Activated CD4-positive, alpha-beta T cell treated with anti-CD3 and anti-CD28 coated beads for 48 hours (primary cell): ENCODE data around the gene ZNF136.
A peak's percentile ranks its signal among the peaks of the same experiment; 100 is the strongest.

ENCODE experiments used
- DNase-seq: peaks from one replicate; pipeline ENCODE4 v3.0.0-alpha.2; 2020

Gene ZNF136

DNA sequence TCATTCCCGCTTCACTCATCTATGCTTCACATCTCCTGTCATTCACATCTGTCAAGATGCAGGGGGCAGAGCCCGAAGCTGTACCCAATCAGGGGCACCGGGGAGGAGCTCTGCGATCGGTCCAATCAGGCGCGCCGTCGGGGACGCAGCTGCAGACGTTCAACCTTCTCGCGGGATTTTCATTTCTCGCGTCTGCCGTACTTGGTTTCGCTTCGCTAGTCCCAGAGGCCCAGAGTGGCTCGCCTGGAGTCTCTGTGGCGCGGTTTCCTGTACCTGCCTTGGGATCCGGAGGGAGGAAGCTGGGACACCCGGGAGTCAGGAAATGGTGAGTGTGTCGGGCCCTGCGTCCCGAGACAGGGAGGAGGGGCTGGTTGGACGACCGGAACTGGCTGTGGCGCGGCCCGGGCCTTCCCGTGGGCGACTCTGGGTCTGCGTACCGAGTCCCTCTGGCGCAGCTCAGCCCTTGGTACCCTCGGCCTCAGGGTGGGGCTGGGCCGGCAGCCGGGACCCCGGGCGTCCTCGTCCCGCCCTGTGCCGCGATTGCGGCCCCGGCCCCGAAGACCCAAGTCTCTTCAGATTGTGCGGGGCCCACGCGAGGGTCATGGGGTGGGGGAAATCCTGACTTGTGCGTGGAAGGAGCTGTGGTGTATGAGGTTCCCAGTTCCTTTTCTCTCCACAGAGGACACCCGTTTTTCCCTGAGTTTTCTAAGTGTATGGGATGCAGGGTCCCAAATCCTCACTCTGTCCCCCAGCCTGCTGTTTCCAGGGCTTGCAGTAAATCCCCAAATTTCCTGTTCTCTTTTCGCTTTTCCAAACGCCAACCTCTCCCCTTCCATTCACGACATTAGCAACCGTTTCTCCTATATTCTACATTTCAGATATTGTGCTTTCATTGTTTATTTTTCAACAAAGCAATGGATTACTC, at the start of gene ZNF136:
ZNF136 (plus strand) TSS at position 215 of the 925 bp plus-strand sequence; CDS start at position 323, 108 bp downstream.
- DNase-seq = peak; percentile 96

GRCh38 chr19:12113121-12113520, 49.8 kb upstream of the ZNF136 start:
- DNase-seq = no peak

- no peak for DNase-seq
These were observed 45.5 kb upstream of the ZNF136 start for GRCh38 chr19:12117201-12117970.

DNA sequence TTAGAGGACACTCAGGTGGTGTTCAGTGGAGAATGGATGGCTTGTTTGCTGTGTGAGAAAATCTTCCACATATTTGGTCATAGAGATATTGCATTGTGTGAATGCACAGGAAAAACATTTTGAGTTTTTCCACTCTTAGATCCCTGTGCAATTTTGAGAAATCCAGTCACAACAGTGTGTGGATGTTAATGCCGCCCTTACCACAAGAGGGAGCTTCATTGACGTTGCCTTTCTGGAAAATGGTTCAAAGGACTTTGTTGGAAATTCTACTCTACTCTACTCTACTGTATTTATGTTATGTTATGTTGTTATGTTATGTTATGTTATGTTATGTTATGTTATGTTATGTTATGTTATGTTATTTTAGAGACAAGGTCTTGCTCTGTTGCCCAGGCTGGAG, 36.2 kb upstream of the ZNF136 start:
- DNase-seq = peak; percentile 15

- DNase-seq = no peak
These were observed 29.8 kb upstream of the ZNF136 start for GRCh38 chr19:12133069-12133468.

GRCh38 chr19:12137221-12137940, 25.5 kb upstream of the ZNF136 start:
- DNase-seq = peak; percentile 36

- no peak for DNase-seq
These were observed 23.6 kb upstream of the ZNF136 start for GRCh38 chr19:12139269-12139668.

DNA sequence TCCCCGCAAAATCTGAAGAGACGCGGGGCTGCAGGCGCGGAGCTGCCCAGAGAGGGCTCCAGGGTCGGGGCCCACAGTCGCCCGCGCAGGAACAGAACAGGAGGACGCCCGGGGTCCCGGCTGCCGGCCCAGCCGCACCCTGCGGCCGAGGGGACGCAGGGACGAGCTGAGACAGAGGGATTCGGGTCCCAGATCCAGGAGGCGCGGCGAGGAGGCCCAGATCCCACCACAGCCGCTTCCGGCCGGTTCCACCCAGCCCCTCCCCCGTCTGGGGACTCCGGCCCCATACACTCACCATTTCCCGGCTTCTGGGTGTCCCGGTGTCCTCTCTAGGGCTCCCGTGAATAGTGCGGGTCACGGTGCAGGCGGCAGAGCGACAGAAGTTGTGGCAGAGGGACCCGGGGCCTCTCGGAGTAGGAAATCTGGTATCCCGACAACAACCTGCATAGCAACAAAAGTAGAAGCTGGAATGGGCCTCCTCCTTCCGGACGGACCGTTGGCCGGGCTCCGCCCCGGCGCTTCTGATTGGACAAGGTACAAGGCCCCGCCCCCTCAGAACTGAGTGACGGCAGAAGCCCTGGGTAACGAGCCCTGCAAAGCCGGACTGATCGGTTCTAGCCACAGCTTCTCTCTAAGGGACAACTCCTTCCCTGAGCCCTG, 22.9 kb upstream of the ZNF136 start, which contains the start of gene ZNF20:
ZNF20 (minus strand) TSS at position 466 of the 660 bp plus-strand sequence; CDS start at position 298, 168 bp downstream.
- peak; percentile 95 for DNase-seq

DNA sequence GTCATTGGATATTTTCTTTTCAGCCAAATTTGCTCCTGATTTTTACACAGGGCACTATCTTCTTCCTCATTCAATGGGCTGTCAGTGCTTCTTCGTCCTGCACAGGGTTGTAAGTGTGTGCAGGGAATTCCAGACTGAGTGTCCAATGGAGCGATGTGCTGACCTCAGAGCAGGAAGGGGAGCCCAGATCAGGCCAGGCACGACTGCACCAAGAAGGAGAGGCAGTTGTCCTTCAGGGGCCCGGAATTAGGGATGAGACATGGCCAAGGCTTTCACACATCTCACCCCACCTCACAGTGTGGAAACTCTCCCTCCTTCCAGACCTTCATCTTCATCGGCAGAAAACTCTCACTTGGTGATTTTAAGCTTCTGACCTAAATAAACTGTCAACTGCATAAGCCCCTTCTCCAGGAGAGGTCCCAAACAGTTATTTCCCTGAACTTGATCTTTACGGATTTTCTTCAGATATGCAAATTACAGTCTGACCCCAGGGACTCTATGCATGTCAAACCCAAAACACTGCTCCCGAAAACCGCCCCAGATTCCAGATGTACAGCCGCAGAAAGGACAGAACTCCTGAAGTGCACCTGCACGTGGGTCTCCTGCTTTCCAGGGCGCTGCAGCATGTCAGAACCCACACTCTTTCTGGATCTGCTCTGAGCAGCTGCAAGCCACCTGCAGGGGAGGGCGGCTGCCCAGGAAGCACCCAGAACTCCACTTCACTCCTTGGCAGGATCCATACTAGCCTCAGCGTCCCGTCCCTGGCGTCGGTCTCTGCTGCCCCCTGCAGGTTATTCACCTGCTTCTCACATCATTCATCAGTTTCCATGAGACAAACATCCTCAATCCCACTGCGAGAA, 22.1 kb upstream of the ZNF136 start:
- peak; percentile 92 for DNase-seq

DNA sequence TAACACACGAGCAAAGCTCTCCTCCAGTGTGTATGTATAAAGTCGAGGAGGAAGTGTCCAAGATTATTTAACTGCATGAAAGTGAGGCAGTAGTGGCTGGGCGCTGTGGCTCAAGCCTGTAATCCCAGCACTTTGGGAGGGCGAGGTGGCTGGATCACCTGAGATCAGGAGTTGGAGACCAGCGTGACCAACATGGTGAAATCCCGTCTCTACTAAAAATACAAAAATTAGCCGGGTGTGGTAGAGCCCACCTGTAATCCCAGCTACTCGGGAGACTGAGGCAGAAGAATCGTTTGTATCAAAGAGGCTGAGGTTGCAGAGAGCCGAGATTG, 21.5 kb upstream of the ZNF136 start:
- DNase-seq = no peak

DNA sequence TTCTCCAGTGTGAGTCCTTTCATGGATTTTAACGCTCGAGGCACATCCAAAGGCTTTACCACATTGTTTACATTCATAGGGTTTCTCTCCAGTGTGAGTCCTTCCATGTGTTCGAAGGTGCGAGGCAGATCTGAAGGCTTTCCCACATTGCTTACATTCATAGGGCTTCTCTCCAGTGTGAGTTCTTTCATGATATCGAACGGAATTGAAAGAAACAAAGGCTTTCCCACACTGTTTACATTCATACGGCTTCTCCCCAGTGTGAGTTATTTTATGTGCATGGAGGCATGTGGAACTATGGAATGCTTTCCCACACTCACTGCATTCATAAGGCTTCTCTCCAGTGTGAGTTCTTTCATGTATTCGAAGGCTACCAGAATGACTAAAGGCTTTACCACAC, 17.5 kb upstream of the ZNF136 start:
- no peak for DNase-seq

DNA sequence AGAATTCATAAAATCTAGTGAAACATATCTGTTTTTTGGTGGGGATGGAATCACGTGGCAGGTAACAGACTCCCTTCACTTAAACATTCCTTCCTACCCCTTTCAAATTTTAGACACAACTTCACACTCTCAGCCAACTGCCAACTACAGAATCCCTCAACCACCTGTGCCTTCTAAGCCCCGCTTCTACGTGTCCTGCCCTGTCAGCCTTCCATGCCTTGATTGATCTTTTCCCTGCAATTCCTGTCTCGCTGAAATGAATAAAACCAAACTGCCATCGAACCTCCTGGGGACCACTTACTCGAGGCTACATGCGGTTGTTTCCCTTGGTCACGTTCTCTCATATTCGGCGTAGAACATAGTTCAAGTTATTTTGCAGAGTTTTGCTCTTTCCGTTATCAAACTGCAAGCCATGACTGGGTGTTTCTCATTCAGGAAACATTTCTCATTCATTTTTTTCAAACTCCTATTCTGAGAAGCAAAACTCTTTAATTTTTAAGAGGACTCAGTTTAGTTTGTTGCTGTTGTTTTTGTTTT, 7.5 kb upstream of the ZNF136 start:
- DNase-seq = no peak

DNA sequence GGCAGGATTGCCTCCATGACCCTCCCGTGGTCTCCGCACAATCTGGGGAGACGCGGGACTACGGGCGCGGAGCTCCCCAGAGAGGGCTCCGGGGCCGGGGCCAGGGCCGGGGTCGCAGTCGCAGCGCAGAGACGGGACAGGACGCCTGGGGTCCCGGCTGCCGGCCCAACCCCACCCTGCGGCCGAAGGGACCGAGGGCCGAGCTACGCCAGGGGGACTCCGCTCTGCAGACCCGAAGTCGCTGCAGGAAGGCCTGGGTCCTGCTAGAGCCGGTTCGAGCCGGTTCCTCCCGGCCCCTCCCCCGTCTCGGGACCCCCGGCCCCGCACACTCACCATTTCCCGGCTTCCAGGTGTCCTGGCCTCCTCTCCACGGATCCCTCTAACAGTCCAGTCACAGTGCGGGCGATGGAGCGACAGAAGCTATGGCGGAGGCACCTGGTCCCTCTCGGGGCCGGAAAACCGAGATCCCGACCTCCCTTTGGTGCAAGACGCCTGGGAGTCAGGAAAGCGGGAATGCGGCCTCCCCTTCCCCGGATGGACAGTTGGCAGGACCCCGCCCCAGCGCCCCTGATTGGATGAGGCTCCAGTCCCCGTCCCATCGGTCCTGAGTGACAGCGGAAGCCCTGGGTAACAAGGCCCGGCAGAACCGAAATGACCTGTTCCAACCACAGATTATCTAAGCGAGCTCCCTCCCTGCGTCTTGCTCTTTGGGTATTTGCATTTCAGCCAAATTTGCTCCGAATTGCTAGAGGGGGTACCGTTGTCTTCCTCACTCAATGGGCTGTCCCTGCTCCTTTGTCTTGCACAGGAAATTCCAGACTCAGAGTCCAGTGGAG, 6.5 kb upstream of the ZNF136 start, which contains the start of gene ZNF625:
ZNF625 (minus strand) TSS at position 512 of the 836 bp plus-strand sequence; CDS start at position 336, 176 bp downstream.
- peak; percentile 65 for DNase-seq

DNA sequence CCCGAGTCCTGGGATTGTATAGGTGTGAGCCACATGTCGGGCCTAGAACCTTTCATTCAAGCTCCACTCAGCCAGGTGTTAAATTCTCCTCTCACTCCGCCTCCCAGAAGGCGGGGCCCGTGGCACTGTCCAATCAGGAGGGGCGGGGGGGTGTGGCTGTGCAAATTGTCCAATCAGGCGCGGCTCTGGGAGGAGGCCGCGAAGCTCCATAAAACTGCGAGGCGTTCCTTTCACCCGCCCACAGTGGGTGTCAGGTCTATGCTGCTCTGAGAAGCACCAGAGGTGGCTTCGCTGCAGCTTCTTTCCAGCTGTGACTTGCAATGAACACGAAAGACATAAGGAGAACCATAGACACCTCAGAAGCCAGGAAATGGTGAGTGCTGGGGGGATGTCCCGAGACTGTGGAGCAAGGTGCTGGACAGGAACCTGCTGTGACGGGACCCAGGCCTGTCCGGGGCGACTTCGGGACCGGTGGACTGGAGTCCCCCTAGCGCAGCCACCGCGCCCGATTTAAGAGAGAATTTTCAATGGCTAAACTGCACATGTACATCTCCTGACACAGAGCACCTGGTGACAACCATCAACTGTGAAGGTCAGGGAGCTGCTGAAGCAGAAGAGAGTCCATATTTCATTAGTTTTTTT, 3.0 kb upstream of the ZNF136 start:
- DNase-seq = peak; percentile 50

DNA sequence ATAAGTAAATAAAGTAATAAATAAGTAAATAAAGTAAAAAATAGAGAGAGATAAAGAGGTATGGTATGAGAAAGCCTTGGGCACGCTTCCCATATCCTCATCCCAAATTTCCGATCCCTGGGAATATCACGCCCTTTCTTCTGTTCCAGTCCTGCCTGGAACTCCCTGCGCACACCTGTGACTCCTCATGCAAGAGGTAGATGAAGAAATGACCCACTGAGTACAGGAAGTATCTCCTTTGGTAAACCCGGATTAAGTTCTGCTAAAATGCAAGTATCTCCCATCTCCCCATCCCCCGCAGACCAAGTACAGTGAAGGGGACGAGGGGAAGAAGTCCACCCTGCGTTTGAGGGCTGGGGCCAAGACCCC, 399 bp upstream of the ZNF136 start:
- DNase-seq = no peak

- DNase-seq = no peak
These were observed 930 bp downstream of the ZNF136 start for GRCh38 chr19:12163826-12164225.

DNA sequence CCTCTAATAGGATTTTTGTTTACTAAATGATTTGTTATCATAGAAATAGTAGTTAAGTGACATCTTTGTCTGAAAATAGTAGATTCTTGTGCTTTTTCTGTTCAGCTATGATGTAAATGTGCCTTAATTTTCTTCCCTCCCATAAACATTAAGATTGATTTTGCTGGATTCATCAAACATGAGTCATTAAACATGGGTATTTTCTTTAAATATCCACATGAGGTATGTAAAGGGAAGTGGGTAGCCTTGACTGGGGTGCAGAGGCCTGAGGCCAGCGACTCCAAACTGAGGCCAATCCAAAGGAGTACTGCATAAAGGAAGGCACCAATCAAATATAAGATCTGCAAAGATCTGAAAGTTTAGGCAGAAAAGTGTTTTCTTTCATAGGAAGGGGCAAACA, 3.7 kb downstream of the ZNF136 start:
- DNase-seq = no peak

GRCh38 chr19:12180377-12180776, 17.5 kb downstream of the ZNF136 start:
- no peak for DNase-seq

GRCh38 chr19:12187625-12188024, 24.7 kb downstream of the ZNF136 start:
- no peak for DNase-seq
